DMS153 treated with DMSO at 0.1 percent for 48 hours (cell line): ENCODE data around the gene ITIH3.

Experiments used
- DNase-seq: peaks from one replicate; lab custom pipeline; 2025; ENCODE audit not compliant: unreplicated experiment; lab: John Stamatoyannopoulos, UW

ITIH3 gene

DNA sequence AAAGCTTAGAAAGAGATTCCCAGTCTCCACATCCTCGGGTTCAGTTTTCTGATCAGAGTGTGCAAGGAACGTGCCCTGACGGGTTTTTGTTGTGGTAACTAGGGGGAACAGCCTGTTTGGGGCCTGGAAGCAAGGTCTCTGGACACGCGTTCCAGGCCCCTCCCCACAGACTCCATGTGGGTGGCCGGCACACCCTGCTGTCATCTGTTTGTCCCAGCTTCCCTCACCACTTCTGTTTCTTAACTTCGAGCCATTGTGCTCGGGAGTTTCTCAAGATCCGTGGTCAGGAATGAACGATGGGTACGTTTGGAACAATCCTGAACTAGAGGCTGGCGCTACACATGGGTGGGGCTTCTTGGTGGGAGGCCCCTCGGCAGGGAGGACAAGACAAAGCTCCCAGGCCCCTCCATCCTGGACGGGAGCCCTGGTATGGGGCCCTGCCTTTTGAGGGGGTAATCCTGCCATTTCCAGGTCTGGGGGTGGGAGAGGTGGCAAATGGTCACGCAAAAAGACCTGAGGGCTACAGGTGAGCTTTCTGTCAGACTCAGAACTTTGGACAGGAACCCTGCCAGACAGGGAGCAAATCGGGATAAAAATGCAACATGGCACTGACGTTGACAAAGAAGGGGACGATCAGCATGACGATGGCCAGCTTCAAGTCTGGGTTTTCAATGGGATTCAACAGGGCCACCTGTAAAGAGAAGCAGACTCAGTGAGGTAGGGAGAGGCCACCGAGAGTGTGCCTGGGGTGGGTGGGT is 48.7 kb downstream of the ITIH3 start:
- no peak for DNase-seq

DNA sequence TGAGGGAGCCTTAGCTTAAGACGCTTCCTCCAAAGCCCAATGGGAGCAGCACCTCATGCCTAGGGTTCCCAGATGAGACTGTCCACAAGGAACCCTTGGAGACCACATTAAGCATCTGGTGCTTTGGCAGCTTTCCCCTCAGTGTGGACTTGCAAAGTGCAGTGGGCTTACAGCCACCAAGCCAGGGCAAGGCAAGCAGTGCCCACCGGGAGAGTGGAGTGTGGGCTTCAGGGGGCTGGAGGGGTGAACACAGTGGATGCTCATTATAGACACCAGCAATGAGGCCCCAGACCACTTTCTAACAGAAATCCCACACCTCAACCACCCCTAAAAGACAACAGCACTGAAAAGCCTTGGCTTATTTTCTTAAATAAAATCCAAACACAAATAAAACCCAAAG is 49.3 kb downstream of the ITIH3 start:
- no peak for DNase-seq

DNA sequence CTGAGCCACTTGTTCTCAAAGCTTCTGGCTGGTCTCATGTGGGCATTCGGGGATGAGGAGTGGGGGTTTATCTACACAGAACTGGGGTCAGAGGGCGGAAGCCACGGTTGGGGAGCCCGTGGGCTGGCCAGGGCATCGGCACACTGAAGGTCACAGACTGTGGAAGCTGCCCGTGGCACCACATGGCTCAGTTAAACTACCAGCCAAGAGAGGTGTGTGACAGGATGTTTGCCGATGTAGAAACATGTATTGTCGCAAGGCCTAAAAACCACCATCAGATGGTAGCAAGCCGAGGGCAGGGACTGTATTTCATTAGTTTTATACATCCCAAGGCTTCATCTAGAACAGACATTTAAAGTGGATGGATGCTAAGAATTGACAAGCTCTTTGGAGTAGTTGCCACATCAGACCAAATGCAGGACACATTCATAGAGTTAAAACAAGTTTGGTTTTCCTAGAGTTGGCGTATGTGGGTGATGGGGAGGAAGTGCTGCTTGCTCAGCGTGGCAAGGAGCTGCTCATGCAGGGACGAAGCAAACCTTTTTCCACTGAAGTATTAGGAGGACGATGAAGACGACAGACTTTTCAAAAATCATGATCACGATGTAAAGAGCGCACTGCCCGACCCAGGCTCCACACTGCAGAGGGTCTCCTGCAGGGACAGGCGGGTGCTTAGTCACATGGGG is 49.8 kb downstream of the ITIH3 start:
- no peak for DNase-seq

DNA sequence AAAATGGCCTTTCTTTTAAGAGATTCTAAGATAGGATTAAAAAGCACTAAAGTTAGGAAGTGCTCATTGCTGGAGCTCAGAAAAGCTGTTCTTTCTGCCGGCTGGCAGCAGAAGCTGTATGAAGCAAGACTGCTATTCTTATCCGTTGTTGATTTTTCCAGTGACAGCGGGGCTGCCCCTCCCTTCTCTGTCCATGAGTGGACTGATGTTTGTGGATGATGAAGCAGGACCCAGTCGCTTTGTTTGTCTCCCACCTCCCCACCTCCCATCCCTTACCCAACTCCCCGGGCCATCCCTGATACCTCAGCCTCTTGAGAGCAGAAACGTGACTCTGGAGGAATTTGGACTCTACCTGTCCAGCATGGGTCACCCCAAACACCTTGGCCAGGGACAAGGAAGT is 50.6 kb downstream of the ITIH3 start:
- no peak for DNase-seq

DNA sequence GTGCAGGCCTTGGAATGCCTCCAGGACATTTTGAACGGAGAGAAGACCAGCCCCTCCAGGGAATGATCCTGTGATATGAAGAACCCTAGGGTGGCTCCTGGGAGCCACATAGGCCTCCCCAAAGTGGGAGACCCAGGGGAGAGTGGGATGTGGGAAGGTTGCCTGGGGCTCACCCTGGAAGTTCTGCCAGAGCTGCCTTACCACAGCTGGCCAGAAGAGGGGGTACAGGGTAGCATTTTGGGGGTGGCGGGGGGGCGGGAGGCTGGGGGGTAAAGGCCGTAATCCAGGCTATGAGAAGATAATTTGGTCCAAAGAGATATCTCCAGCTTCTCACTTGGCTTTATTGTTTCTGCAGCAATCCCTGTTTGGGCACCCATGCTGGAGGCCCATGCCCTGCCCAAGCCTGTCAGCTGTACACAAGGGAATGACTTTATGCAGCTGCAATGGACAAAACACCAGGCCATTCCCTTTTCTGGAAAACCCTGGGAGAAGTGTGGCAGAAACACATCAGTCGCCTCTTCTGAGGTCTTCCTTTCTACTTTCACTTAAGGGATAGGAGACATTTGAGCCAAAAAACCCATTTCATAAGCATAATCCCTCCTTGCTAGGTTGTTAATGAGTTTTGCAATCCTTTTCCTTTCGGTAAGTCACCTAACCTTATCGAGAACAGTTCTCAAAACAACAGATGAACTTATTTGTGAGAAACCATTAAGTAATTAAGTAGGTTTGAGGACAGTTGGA is 51.3 kb downstream of the ITIH3 start:
- DNase-seq = no peak

DNA sequence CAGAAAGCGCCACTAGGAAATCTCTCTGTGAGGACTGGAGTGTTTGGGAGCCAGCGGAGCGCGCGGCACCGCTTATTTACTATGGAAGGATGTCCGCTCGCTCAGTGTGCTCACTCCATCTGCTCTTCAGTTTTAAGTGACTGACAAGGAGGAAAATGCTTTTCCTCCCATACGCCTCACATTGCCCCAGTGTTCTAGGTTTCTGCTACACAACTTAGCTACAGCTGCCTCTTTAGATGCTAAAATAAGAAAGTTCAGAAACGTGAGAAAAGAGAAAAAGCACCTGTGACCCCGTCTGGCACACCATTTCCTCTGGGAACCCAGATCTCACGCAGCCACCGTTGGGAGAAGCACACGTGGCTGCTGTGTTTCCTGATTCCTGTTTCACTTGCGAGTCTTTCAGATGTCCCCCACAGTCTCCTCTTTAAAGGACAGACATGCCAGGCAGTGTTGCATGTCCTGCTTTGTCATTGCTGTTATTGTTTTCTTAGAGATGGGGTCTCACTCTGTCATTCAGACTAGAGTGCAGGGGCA is 51.9 kb downstream of the ITIH3 start:
- no peak for DNase-seq

DNA sequence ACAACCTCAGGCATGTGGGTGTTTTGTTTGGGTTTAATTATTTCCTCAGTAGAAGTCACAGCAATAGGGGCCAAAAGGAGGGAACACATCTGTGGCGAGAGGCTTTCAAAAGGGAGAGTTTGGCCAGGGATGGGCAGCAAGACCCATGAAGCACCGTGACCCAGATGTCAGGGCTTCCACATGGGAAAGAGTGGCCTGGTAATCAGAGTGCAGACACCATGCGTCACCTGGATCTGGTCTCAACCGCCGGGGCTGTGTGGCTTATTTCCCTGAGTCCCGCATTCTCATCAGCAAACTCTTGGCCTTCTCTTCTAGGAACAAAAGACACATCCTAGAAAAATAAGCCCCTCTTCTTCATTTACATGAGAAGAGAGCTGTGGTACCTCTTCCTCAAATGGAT is 52.6 kb downstream of the ITIH3 start:
- no peak for DNase-seq

DNA sequence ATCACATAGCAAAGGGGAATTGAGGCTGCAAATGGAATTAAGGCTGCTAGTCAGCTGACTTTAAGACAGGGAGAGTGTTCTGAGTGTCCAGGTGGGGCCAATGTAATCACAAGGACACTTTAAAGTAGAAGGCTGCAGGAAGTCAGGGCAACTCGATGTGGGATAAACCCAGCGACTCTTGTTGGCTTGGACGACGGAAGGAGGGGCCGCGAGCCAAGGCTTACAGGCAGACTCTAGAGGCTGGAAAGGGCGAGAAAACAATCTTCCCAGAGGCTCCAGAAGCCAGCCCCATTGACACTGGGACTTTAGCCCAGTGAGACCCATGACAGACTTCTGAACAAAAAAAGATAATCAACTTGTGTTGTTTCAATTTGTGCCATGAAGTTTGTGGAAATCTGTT is 53.1 kb downstream of the ITIH3 start:
- DNase-seq = no peak

DNA sequence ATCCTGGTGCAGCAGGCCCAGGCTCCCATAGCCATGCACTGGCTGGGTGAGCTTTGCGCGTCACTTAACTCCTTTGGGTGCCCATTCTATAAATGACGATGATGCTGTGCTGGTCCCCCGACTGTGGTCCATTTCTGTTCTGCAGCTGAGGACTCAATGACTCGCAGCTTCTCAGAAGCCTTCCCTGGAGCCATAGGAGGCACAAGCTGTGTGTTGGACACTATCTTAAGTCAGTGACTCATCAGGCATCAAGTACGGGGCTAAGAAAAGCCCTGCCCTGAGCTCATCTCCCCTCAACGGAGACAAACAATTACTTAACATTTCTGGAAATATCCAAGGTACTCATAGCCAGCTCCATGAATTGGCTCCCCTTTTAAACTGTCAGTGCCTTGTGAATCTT is 54.0 kb downstream of the ITIH3 start:
- no peak for DNase-seq

DNA sequence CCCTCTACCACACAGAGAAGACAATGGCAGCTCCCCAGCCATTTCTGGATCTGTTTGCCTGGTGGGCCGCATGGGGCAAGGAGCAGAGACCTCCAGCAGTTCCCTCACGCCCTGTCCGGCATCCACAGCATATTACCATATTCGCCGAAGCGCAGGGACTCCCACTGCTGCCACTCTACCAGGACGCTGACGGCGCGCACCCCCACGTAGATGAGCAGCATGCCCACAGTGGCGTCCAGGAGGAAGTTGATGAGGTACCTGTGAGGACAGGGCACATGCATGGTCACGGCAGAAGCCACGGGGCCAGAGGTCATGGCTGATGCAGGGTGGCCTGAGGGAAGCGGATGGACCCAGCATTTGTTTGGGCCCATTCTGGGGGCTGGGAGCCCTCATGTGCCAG is 55.1 kb downstream of the ITIH3 start:
- DNase-seq = no peak

DNA sequence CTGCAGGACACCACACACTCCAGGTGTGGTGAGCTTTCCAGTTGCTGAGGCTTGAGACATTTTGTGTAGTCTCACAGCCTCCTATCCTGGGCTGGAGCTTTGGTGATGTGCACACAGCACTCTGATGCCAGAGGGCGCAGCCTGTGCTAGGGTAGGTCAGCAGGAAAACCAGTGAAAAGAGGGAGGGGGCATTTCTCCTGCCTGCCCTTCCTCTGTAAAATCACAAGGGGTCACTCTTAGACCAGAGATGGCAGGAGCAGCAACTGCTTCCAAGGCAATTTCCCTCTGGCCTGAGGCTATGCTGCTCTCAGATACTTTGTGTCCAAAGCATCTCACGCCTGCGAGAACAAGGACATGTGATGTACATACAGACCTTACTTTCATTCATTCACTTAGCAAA is 56.8 kb downstream of the ITIH3 start:
- DNase-seq = no peak

DNA sequence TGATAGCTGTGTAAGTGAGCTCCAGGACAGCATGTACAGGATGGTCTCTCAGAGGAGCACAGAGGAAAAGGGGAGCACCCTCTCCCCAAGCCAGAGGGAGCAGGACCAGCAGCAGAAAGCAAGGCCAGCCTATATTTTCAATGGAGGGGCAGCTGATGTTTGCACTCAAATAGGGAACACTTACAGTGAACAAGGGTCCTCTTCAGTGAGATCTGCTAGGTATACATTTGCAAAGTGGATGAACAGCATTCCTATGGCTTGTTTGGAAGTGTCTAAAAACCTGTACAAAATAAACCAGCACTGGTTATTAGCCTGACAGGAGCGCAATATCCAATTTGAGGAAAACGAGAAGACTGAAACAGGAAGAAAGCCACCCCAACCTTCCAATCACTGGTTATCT is 57.8 kb downstream of the ITIH3 start:
- DNase-seq = no peak

DNA sequence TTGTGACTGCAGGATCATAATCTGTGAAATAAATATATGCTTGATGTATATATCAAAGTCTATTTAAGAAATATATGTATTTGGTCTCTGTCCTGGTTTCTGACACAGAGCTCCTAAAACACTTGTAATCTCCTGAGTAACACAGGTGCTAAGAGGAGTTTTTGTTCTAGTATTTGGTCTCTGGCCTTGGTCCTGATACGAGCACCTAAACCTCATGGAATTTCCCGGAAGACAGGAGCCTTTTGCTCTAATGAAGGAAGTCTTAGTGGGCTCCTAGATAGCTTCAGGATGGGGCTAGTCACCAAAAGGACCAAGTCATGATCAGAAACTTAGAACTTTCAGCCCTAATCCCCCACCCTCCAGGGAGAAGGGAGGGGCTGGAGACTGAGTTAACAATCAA is 59.4 kb downstream of the ITIH3 start:
- DNase-seq = no peak

DNA sequence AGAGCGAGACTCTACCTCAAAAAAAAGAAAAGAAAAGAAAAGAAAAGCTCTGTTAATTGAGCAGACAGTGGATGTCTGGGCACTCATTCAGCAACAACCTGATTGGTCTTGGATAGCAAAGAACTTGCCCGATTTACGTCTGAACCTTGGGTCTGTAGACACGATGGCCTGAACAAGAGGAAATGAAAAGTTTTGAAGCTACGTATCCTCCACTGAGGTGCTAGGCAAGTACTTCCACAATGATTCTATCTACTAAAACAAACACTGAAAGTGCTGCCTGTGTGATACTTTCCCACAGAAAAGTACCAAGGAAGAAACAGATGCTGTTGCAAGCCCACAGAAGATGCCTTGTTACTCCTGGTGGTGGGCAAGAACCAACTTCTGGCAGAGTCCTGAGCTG is 62.1 kb downstream of the ITIH3 start:
- DNase-seq = no peak

DNA sequence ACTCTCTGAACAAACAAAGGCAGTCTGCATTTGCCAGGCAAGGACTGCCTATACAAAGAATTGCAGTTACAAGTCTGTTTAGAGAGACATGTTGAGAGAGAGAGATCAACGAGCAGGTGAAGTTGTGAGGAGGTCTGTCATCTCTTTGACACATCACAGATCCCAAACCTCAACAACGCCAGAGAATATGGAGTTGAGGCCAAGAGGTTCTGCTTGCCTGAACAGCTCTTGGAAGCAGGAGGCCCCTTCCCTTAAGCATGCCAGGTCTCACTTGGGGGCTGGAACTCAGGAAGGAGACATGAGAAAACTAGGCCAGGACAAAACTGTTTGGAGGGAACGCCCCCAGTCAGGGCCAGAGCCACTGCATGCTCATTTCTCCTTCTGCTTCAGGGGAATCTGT is 62.5 kb downstream of the ITIH3 start:
- DNase-seq = no peak

DNA sequence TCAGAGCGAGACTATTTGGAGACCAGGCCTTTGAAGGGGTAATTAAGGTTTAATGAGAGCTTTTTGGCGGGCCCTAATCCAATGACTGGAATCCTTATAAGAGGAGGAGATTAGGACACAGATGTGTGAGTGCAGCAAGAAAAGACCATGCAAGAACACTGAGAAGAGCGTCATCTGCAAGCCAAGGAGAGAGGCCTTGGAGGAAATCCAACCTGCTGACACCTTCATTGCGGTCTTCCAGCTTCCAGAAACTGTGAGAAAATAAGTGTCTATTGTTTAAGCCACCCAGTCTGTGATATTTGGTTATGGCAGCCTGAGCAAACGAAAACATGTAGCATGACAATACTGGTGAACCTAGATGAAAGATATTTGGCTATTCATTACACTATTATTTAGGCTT is 63.3 kb downstream of the ITIH3 start:
- DNase-seq = no peak
